Measurements from ENCODE around the gene CDO1. TPM values are rescaled to one million over a fixed set of nuclear protein-coding genes. Genes with fewer than 3 reads are reported as not detected.
A peak's percentile ranks its signal among the peaks of the same experiment; 100 is the strongest.

Gene CDO1
- total and polyA plus RNA-seq, 3 donors from 2014 or later = 31.6 to 45.0 (median 41.3) TPM

- intact Hi-C loops (cut with DNase I; ENCODE audit: low total_unique reads) = no loop called here
- no peaks in the 10 kb centered on the region for H3K9me3 ChIP-seq
- no peak for DNase-seq
Observed at GRCh38 chr5:115820846-115821245, 4.4 kb upstream of the CDO1 start.

GRCh38 chr5:115818821-115819220 lies 2.4 kb upstream of the CDO1 start:
- Histone ChIP-seq H3K4me1 (peaks cover 11% of the 10 kb centered on the region), H3K36me3 (ENCODE audit: low read depth, missing control alignments) (no peaks in the 10 kb centered on the region), H3K27ac (no peak overlapping the region), H3K9me3 (no peaks in the 10 kb centered on the region), H3K4me3 (no peak overlapping the region), H3K27me3 (no peaks in the 10 kb centered on the region)
- no peak for TF ChIP-seq CTCF (IDR thresholded peaks at IDR 0.05)
- TF ChIP-seq POLR2A (IDR thresholded peaks at IDR 0.05) = no peak
- WGBS, 2 donors = 68 to 92% methylated on average over 18 of the region's 18 CpGs
- intact Hi-C loops (cut with DNase I; ENCODE audit: low total_unique reads) = no loop called here
- no peak for DNase-seq

More at GRCh38 chr5:115820846-115821245, 4.4 kb upstream of the CDO1 start:
- 91 to 93% methylated on average over 1 of the region's 1 CpG for WGBS, 2 donors
- no peaks in the 10 kb centered on the region for H3K4me1 ChIP-seq
- no peak overlapping the region for H3K4me3 ChIP-seq
- TF ChIP-seq CTCF (IDR thresholded peaks at IDR 0.05) (no peak), POLR2A (IDR thresholded peaks at IDR 0.05) (no peak)
- no peaks in the 10 kb centered on the region for H3K27me3 ChIP-seq
- no peaks in the 10 kb centered on the region for H3K36me3 ChIP-seq (ENCODE audit: low read depth, missing control alignments)
- H3K27ac ChIP-seq = no peak overlapping the region

GRCh38 chr5:115817386-115817785 lies 927 bp upstream of the CDO1 start:
- Histone ChIP-seq H3K4me3 (peak overlapping the region in 1 of 2 donors; percentile 65), H3K36me3 (ENCODE audit: low read depth, missing control alignments) (no peaks in the 10 kb centered on the region), H3K27ac (peak overlapping the region in 1 of 2 donors; percentile 87), H3K9me3 (no peaks in the 10 kb centered on the region), H3K27me3 (no peaks in the 10 kb centered on the region), H3K4me1 (peaks cover 11% of the 10 kb centered on the region)
- no peak for DNase-seq
- intact Hi-C loops (cut with DNase I; ENCODE audit: low total_unique reads) = no loop called here
- no peak for TF ChIP-seq POLR2A (IDR thresholded peaks at IDR 0.05)
- no peak for TF ChIP-seq CTCF (IDR thresholded peaks at IDR 0.05)
- 63 to 68% methylated on average over 7 of the region's 7 CpGs for WGBS, 2 donors

GRCh38 chr5:115815693-115816225 lies 700 bp downstream of the CDO1 start:
- peak; percentile 23 for DNase-seq
- peak overlapping the region; percentile 65 to 72 for H3K4me3 ChIP-seq
- peaks cover 11% of the 10 kb centered on the region for H3K4me1 ChIP-seq
- no peaks in the 10 kb centered on the region for H3K9me3 ChIP-seq
- peak overlapping the region; percentile 80 to 87 for H3K27ac ChIP-seq
- 0% methylated on average over 13 to 27 of the region's 48 CpGs for WGBS, 2 donors
- H3K27me3 ChIP-seq = no peaks in the 10 kb centered on the region
- no peaks in the 10 kb centered on the region for H3K36me3 ChIP-seq (ENCODE audit: low read depth, missing control alignments)
- intact Hi-C loops (cut with DNase I; ENCODE audit: low total_unique reads) = no loop called here
- TF ChIP-seq CTCF (IDR thresholded peaks at IDR 0.05) = no peak
- TF ChIP-seq POLR2A (IDR thresholded peaks at IDR 0.05) = no peak

Data from testis (tissue), 3 donors.